HPDE6-E6E7 (cell line): ENCODE results near the gene TREML4.

Experiments
- DNase-seq: peaks from one replicate; pipeline ENCODE4 v3.0.0; 2011; ENCODE audit warnings: missing footprints; ENCODE audit errors: extremely low spot score

TREML4 gene

DNA sequence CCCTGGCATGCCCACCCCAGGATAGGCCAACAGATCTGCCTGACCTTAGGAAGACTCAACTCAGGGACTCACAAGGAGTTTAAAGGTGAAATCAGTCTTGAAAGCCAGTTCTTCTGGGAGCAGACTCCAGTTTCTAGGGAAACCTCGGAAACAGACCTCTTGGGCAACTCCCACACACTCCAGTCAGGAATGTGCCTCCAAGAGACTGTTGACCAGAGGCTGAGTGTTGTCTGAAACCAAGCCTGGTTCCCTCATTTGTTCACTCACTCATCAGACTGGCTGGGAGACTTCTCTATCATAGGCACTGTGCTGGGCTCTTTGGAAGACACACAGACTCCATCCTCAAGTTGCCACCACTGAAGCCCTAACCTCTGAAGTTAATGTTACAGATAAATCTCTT is 56.6 kb downstream of the TREML4 start:
- DNase-seq: no peak

- peak; percentile 43 for DNase-seq
Measured at GRCh38 chr6:41286544-41287346, 58.6 kb downstream of the TREML4 start, which contains the start of gene TREM1. Gene TREM1 (minus strand): TSS chr6:41286682. CDS start chr6:41286655, 27 bp downstream.

DNA sequence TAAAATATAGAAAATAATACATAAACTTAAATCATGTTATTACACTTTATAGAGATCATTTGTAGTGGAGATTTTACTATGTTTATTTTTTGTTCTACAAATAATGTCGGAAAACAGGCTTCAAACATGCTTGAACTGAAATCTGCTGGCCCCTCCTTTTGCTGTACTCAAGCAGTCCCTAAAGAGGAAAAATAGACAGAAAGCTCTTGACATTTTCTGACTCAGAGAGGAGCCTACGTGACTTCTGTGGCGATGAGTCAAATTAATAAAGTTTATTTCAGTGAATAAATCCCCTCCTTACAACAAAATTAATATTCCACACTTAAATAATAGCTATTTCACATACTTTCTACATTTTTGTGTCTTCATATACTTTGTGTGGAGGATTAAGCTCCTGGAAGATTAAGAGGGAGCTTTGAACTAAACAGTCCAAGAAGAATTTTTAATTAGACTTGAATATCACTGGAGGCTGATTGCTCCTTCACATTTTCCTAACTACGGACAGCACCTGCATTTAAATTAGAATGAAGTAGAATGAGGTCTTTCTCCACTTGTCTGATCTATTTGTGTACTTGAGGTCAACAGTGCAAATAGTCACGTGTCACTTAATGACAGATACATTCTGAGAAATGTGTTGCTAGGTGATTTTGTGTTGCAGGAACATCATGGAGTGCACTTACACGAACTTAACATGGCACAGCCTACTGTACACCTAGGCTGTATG is 60.0 kb downstream of the TREML4 start:
- no peak for DNase-seq
